GM12865 (cell line): ENCODE results near the gene HRG.

Experiments used
- DNase-seq: peaks from one replicate; pipeline ENCODE4 v3.0.0; 2010; ENCODE audit warnings: low read depth
- H3K4me3 ChIP-seq: 2 replicates; pipeline ENCODE4 v1.5.1; 2011; ENCODE audit warnings: mild to moderate bottlenecking, low read depth, low read length, control low read depth
- TF ChIP-seq, protein P1 (sequence below): IDR thresholded peaks from 2 replicates; pipeline ENCODE4 v1.5.1; 2011; ENCODE audit warnings: low read length, control low read depth, low read depth, inconsistent platforms; ENCODE audit not compliant: insufficient read depth; ENCODE audit errors: missing control alignments

The HRG gene

DNA sequence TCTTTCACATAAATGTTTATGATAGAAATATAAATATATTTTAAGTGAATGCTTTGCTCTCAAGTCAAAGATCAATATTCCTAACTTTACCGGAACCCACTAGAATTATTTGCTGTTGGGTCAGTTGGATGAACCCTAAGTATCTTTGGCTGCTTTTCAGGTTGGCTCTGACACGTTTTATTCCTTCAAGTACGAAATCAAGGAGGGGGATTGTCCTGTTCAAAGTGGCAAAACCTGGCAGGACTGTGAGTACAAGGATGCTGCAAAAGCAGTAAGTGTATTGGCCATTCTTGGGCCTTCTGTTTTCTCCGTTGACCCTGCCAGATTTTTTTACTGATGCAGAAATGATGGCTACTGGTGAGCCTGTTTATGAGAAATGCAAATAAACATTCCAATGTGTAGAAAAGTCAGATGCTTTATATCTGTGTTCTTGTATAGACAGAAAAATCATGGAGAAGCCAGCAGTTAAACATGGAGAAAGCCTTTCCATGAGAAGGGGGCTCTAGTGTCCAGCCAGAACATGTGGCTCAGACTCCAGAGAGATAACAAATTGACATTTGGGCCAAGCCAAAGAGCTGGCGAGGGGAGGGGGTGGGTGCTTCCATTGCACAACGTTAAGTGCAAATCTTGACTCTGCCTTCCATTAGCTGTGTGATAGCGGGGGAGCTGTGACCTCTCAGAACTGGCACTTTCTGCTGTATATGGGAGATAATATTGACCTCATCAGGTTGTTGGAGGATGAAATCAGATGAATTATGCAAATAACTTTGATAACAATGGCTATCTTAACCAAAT is 54.3 kb downstream of the HRG start:
- DNase-seq, result no peak
- no peak overlapping the region for H3K4me3 ChIP-seq
- TF ChIP-seq, protein P1, sequence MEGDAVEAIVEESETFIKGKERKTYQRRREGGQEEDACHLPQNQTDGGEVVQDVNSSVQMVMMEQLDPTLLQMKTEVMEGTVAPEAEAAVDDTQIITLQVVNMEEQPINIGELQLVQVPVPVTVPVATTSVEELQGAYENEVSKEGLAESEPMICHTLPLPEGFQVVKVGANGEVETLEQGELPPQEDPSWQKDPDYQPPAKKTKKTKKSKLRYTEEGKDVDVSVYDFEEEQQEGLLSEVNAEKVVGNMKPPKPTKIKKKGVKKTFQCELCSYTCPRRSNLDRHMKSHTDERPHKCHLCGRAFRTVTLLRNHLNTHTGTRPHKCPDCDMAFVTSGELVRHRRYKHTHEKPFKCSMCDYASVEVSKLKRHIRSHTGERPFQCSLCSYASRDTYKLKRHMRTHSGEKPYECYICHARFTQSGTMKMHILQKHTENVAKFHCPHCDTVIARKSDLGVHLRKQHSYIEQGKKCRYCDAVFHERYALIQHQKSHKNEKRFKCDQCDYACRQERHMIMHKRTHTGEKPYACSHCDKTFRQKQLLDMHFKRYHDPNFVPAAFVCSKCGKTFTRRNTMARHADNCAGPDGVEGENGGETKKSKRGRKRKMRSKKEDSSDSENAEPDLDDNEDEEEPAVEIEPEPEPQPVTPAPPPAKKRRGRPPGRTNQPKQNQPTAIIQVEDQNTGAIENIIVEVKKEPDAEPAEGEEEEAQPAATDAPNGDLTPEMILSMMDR, result no peak

- DNase-seq, result no peak
- H3K4me3 ChIP-seq, result no peak overlapping the region
- TF ChIP-seq, protein P1, result no peak
Measured at GRCh38 chr3:186722457-186722856, 56.6 kb downstream of the HRG start.

- TF ChIP-seq, protein P1, result no peak
- DNase-seq, result no peak
- no peak overlapping the region for H3K4me3 ChIP-seq
Measured at GRCh38 chr3:186724911-186725310, 59.1 kb downstream of the HRG start.
